GDM1 (cell line): ENCODE data around the gene NTS.

ENCODE experiments used
- DNase-seq: peaks from one replicate; lab custom pipeline; 2025; lab: John Stamatoyannopoulos, UW

Gene NTS

DNA sequence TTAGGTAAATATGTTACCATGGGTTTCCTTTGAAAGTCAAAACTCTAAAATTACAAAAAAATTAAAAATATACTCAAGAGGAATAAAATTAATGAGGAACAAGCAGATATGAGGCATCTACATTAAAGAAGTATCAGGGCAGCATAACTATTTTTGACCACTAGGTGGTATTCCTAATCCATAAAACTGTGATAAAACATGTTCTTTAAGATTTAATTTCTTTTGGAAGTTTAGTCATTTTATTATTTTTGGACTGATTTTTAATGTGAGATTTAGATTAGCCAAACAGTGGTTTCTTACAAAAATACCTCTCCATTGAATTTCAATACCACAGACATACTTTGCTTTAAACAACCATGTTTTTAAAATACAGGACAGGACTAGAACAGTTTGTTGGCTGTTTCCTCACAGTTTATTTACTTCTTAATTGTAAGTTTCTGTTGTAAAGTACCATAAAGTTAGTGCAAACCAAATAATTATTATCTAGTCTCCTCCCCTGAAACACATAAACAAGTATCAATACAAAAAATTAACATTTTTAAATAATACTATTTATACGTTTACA, 49.8 kb downstream of the NTS start:
- no peak for DNase-seq

DNA sequence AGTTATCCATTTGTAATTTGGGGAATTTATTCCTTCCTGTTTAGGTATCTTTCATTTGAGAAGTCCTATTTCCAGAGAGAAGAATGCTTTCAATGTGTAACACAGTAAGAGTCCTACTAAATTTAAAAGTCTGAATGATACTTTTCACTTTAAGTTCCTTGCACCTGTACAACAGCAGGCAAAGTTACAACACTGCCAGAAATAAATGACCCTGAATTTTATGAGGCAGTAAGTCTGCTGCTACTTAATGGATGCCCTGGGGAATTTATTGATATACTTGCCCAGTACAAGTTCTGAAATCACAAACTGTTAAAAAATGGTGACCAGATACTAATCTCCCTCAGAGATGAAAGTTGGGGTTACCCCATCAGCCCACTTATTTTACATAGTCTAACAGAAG, 53.1 kb downstream of the NTS start:
- DNase-seq: no peak
